DMS114 treated with DMSO at 0.1 percent for 48 hours (cell line): ENCODE measurements around the gene TNFRSF6B.
"Not testable (repeated sequence)": the region's sequence is repeated elsewhere in the genome, so short reads cannot be mapped to it uniquely, and the experiment has no call there.

Source experiments
- DNase-seq: peaks from one replicate; lab custom pipeline; 2025; ENCODE audit not compliant: unreplicated experiment; lab: John Stamatoyannopoulos, UW

TNFRSF6B gene

GRCh38 chr20:63706852-63707557 is 10.6 kb downstream of the TNFRSF6B start:
- DNase-seq, result no peak

DNA sequence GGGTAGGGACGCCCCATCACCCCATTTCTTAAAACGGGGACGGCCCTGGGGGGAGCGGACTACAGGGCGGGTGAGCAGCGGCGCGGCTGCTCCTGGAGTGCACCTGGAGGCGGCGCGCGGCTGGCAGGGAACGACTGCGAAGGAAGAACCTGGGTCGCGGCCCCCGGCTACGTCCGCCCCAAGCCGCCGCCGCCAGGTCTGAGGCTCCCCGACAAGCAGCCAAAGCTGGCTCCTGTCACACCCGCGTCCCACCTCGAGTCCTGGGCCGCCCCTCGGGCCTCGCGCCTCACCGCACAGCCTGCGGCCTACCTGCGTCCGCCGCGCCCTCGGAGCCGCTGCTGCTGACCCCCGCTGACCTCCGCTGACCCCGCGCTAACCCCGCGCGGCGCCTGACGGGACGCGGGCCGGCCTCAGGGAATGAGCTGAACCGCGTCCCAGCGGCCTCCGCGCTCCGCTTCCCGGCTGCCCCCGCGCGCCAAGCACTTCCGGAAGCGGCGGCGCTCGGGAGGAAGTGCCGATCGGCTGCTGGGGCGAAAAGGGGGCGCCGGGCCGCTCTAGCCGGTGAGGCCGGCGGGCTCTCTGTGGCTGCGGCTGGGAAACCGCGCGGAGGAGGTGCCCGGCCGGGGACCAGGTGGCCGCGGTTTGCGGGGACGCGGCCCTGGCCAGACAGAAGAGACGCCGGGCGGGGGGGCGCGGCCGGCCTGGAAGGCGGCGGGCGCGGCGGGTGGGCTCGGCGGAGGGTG is 11.3 kb downstream of the TNFRSF6B start, which contains the start of the genes ARFRP1 and ZGPAT:
Gene ARFRP1, minus strand, starts transcription at position 419 of the 743 bp plus-strand sequence. CDS start 885 bp downstream, outside the sequence.
Gene ZGPAT, plus strand, starts transcription at position 482 of the 743 bp plus-strand sequence. CDS start 542 bp downstream, outside the sequence.
- DNase-seq, result peak; percentile 43

- no peak for DNase-seq
These were observed 12.1 kb downstream of the TNFRSF6B start for GRCh38 chr20:63708301-63709148.

GRCh38 chr20:63709149-63709527 is 12.7 kb downstream of the TNFRSF6B start:
- DNase-seq, result no peak

GRCh38 chr20:63711085-63711645 is 14.7 kb downstream of the TNFRSF6B start:
- DNase-seq, result no peak

- no peak for DNase-seq
These were observed 15.7 kb downstream of the TNFRSF6B start for GRCh38 chr20:63712191-63712590.

- DNase-seq, result no peak
These were observed 18.4 kb downstream of the TNFRSF6B start for GRCh38 chr20:63714858-63715257.

- DNase-seq, result no peak
These were observed 22.5 kb downstream of the TNFRSF6B start for GRCh38 chr20:63718996-63719395.

DNA sequence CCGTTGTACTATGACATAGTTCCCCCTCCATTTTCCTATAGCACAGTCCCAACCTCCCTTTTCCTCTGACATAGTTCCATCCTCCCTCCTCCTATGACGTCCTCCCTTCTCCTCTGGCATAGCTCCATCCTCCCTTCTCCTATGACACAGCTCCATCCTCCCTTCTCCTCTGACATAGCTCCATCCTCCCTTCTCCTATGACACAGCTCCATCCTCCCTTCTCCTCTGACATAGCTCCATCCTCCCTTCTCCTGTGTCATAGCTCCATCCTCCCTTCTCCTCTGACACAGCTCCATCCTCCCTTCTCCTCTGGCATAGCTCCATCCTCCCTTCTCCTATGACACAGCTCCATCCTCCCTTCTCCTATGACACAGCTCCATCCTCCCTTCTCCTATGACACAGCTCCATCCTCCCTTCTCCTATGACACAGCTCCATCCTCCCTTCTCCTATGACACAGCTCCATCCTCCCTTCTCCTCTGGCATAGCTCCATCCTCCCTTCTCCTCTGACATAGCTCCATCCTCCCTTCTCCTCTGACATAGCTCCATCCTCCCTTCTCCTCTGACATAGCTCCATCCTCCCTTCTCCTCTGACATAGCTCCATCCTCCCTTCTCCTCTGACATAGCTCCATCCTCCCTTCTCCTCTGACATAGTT is 26.6 kb downstream of the TNFRSF6B start:
- not testable (repeated sequence) for DNase-seq

DNA sequence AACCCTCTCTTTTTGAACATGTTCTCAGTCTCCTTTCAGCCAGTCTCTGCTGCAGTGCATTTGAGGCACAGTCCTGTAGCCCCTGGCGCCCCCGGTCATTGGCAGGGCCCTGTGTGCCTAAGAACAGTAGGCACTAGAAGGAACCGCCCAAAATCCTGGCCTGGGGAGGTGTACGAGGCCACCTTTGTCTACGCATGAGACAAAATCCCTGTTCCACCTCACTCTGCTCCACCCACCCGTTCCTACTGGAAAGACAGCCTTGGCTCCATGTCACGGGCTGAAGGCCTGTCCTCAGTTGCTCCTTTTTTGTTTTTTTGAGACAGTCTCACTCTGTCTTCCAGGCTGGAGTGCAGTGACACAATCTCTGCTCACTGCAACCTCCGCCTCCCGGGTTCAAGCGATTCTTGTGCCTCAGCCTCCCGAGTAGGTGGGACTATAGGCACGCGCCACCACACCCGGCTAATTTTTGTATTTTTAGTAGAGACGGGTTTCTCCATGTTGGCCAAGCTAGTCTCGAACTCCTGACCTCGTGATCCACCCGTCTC is 33.8 kb downstream of the TNFRSF6B start:
- DNase-seq, result not testable (repeated sequence)

- DNase-seq, result no peak
These were observed 35.0 kb downstream of the TNFRSF6B start for GRCh38 chr20:63731410-63731809.

DNA sequence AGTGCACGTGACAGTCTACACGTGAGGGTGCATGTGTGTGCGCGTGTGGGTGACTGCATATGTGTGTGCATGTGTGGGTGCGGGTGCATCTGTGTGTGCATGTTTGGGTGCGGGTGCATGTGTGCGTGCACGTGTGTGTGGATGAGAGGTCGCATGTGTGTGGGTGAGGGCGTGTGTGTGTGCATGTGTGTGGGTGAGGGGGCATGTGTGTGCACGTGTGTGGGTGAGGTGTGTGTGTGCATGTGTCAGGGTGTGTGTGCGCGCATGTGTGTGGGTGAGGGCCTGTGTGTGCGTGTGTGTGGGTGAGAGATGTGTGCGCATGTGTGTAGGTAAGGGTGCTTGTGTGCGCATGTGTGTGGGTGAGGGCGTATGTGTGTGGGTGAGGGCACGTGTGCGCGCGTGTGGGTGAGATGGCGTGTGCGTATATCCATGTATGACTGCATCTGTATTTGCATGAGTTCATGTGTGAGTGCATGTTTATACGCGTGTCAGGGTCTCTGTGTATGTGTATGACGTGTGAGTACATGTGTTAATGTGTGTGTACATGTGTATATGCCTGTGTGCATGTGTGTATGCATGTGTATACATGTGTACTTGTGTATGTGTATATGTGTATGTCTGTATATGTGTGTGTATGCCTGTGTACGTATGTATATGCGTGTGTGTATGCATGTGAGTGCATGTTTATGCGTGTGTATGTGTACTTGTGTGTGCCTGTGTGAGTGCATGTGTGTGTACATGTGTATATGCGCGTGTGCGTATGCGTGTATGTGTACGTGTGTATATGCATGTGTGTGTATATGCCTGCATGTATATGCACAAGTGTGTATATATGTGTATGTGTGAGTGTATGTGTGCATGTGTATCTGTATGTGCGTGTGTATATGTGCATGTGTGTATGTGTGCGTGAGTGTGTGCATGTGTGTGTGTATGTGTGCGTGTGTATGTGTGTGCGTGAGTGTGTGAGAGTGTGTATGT is 36.0 kb downstream of the TNFRSF6B start:
- no peak for DNase-seq

DNA sequence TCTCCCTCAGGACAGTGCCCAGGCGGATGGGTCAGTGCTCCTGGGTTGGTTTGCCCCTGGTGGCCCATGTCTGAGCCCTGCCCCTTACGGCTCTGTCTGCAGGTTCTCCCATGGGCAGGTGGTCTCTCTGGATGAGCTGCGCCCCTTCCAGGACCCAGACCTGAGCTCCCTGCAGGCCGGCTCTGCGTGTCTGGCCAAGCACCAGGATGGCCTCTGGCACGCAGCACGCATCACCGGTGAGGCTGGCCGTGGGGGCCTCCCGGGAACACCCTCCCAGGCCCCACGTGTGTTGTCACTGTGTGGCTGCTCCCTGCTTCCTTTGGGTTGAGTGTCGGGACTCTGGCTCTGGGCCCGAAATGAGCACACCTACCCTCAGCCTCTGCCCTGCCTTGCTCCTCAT is 36.7 kb downstream of the TNFRSF6B start:
- no peak for DNase-seq

DNA sequence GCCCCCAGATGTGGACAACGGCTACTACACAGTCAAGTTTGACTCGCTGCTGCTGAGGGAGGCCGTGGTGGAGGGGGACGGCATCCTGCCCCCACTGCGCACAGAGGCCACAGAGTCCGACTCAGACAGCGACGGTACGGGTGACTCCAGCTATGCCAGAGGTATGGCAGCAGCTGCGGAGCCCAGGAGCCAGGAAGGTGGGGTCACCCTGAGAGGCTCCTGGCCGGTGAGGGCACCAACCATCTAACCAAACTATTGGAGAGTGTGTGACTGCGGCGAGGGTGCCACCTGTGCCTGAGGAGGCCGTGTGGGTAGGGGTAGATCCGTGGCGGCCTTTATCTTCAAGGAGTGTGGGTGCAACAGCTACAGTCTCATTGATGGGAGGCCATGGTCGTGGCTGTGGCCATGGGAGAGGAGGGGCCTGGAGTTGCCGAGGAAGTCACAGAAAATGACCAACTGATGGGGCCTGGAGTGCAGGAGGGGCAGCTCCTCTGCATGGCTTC is 37.2 kb downstream of the TNFRSF6B start:
- DNase-seq, result no peak

DNA sequence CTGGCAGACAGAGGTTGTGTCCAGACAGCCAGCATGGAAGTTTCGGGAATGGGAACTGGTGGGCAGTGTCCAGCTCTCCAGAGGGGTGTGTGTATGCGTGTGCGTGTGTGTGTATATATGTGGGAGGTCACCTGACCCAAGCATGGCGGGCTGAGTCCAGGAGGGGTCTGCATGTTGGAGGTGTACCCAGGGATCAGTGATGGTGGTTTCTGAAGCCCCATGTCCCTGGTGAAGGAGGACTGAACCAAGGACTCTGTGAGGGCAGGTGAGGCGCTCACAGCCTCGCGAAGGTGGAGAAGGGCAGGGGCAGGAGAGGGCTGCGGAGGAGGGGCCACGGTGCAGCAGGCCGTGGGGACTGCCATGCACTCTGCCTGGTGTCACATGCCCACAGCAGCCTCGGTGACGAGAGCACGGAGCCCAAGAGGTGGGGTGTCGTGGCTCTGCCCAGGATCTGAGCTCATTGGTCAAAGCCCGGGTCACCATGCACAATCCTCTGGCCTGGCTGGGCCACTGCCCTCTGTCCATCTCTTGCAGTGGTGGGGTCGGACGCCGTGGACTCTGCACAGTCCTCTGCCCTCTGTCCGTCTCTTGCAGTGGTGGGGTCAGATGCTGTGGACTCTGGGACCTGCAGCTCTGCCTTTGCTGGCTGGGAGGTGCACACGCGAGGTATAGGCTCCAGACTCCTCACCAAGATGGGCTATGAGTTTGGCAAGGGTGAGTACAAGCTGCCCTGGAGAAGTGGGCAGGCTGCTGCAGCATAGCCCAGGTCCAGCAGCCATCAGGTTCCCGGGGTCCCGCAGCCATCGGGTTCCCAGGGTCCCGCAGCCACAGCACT is 37.9 kb downstream of the TNFRSF6B start:
- no peak for DNase-seq

DNA sequence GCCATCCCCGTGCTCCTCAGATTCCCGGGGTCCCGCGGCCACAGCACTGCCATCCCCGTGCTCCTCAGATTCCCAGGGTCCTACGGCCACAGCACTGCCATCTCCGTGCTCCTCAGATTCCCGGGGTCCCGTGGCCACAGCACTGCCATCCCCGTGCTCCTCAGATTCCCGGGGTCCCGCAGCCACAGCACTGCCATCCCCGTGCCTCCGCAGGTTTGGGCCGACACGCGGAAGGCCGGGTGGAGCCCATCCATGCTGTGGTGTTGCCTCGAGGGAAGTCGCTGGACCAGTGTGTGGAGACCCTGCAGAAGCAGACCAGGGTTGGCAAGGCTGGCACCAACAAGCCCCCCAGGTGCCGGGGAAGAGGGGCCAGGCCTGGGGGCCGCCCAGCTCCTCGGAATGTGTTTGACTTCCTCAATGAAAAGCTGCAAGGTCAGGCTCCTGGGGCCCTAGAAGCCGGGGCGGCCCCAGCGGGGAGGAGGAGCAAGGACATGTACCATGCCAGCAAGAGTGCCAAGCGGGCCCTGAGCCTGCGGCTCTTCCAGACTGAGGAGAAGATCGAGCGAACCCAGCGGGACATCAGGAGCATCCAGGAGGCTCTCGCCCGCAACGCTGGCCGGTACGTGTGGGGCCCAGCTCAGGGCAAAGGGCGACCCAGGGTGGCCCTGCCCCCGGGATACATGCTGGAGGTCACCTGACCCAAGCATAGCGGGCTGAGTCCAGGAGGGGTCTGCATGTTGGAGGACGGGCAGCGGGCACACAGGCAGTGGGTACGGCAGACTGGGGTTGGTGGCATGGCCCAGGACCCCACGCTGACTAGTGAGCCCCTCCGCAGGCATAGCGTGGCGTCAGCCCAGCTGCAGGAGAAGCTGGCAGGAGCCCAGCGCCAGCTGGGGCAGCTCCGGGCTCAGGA is 38.8 kb downstream of the TNFRSF6B start:
- no peak for DNase-seq
